ENCODE data around the gene TRAPPC12. TPM values are rescaled to one million over a fixed set of nuclear protein-coding genes. Genes with fewer than 3 reads are reported as not detected.

TRAPPC12 gene
- total RNA-seq, 1 donor from 2014 or later: 101 TPM

- no peaks in the 10 kb centered on the region for H3K27me3 Mint-ChIP-seq (ENCODE audit: insufficient read depth)
- no peak overlapping the region for H3K27ac Mint-ChIP-seq
- H3K4me3 Mint-ChIP-seq: no peak overlapping the region
- no peaks in the 10 kb centered on the region for H3K4me1 Mint-ChIP-seq (ENCODE audit: low read depth)
- DNase-seq (ENCODE audit: low spot score): no peak
- intact Hi-C loops (cut with micrococcal nuclease): no loop called here
- H3K9me3 Mint-ChIP-seq: peaks cover 23% of the 10 kb centered on the region
- peaks cover 39% of the 10 kb centered on the region for H3K36me3 Mint-ChIP-seq (ENCODE audit: low read depth)
These were observed 20.3 kb downstream of the TRAPPC12 start for GRCh38 chr2:3399829-3400228.

DNA sequence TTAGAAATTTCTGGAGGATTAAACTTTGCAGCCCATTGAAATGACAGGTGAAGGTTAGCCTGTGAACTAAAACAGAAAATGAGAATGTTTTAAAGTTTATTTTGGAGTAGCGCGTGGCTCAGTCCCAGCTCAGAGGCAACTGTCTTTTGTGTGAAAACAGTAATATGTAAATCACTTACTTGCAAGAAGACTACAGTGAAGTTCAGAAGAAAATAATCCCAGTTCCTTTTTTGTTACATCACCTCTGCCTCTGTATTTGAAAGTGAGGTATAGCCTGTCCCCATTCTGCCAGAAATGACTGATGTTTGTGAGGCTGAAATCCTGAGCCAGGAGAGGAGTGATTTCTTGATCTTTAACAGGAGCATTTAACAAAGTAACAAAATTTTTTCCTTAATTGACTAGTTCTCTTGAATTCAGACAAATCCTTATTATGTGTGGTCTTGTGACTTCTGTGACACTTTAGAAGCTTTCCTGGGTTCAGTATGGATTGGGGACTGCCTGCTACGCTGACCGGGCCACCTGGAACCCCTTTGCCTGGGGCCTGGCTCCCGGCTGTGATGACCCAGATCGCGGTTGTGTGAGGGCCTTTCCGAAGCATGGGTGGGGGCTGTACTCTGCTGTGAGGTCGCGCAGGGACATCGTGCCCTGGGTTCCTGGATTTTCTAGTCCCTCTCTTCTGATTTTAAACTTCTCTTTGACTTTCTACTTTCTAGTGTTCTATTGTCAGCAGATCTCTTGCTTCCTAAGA lies 24.3 kb downstream of the TRAPPC12 start:
- no peaks in the 10 kb centered on the region for H3K9me3 Mint-ChIP-seq
- no peak for DNase-seq (ENCODE audit: low spot score)
- peaks cover 12% of the 10 kb centered on the region for H3K36me3 Mint-ChIP-seq (ENCODE audit: low read depth)
- H3K27ac Mint-ChIP-seq: no peak overlapping the region
- H3K4me3 Mint-ChIP-seq: no peak overlapping the region
- intact Hi-C loops (cut with micrococcal nuclease): no loop called here
- no peaks in the 10 kb centered on the region for H3K4me1 Mint-ChIP-seq (ENCODE audit: low read depth)
- H3K27me3 Mint-ChIP-seq (ENCODE audit: insufficient read depth): no peaks in the 10 kb centered on the region

GRCh38 chr2:3404349-3404894 lies 24.9 kb downstream of the TRAPPC12 start:
- intact Hi-C loops (cut with micrococcal nuclease): no loop called here
- H3K36me3 Mint-ChIP-seq (ENCODE audit: low read depth): peaks cover 12% of the 10 kb centered on the region

GRCh38 chr2:3405307-3405706 lies 25.8 kb downstream of the TRAPPC12 start:
- Mint-ChIP-seq H3K9me3 (no peaks in the 10 kb centered on the region), H3K36me3 (ENCODE audit: low read depth) (peaks cover 10% of the 10 kb centered on the region), H3K27me3 (ENCODE audit: insufficient read depth) (no peaks in the 10 kb centered on the region), H3K4me1 (ENCODE audit: low read depth) (no peaks in the 10 kb centered on the region), H3K4me3 (no peak overlapping the region), H3K27ac (no peak overlapping the region)
- no peak for DNase-seq (ENCODE audit: low spot score)
- intact Hi-C loops (cut with micrococcal nuclease): no loop called here

More at GRCh38 chr2:3404349-3404894, 24.9 kb downstream of the TRAPPC12 start:
- no peak for DNase-seq (ENCODE audit: low spot score)
- no peak overlapping the region for H3K4me3 Mint-ChIP-seq
- H3K9me3 Mint-ChIP-seq: no peaks in the 10 kb centered on the region
- no peaks in the 10 kb centered on the region for H3K4me1 Mint-ChIP-seq (ENCODE audit: low read depth)
- no peaks in the 10 kb centered on the region for H3K27me3 Mint-ChIP-seq (ENCODE audit: insufficient read depth)
- H3K27ac Mint-ChIP-seq: no peak overlapping the region

DNA sequence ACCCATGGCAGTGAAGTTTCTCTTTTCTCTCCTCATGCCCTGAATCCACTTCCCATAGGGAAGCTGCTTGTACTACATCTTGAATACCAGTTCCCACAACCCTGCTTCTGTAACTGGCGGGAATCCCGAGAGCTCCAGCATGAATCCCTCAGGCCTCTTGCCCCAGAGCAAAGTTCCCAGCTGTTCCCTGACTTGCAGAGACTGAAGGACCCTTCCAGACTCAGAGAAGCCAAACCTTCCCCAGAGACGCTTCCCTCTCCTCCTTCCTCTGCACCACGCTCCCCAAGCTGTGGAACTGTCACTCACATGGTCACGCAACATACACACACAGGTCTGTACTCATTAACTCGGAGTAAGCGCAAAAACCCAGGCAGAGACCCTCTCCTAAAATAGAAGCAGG lies 26.4 kb downstream of the TRAPPC12 start:
- no peak overlapping the region for H3K27ac Mint-ChIP-seq
- DNase-seq (ENCODE audit: low spot score): no peak
- H3K36me3 Mint-ChIP-seq (ENCODE audit: low read depth): peaks cover 12% of the 10 kb centered on the region

DNA sequence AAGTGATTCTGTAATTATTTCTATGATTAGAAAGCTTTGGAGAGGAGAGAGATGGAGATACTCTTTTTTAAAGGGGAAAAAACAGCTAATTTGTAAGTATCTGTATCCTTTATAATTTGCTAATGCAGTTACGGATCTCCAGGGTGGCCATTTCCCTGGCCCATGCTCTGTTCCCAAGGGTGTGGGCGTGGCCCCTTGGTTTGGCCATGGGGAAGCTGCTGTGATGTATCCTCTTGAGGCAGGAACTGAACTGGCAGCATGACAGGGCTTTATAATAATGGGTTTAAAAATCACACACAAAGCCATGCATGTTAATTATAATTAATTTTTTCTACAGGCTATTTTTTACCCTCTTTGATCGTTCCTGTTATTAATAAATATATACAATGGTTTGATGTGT lies 27.0 kb downstream of the TRAPPC12 start:
- no peaks in the 10 kb centered on the region for H3K4me1 Mint-ChIP-seq (ENCODE audit: low read depth)
- no peak overlapping the region for H3K4me3 Mint-ChIP-seq
- H3K36me3 Mint-ChIP-seq (ENCODE audit: low read depth): peaks cover 16% of the 10 kb centered on the region
- DNase-seq (ENCODE audit: low spot score): no peak
- H3K27ac Mint-ChIP-seq: no peak overlapping the region
- no peaks in the 10 kb centered on the region for H3K27me3 Mint-ChIP-seq (ENCODE audit: insufficient read depth)
- intact Hi-C loops (cut with micrococcal nuclease): no loop called here
- no peaks in the 10 kb centered on the region for H3K9me3 Mint-ChIP-seq

More for the DNA sequence above, 26.4 kb downstream of the TRAPPC12 start:
- Mint-ChIP-seq H3K9me3 (no peaks in the 10 kb centered on the region), H3K4me1 (ENCODE audit: low read depth) (no peaks in the 10 kb centered on the region), H3K27me3 (ENCODE audit: insufficient read depth) (no peaks in the 10 kb centered on the region), H3K4me3 (no peak overlapping the region)
- intact Hi-C loops (cut with micrococcal nuclease): no loop called here

GRCh38 chr2:3408781-3409180 lies 29.3 kb downstream of the TRAPPC12 start:
- Mint-ChIP-seq H3K27ac (no peak overlapping the region), H3K4me1 (ENCODE audit: low read depth) (no peaks in the 10 kb centered on the region), H3K9me3 (no peaks in the 10 kb centered on the region), H3K36me3 (ENCODE audit: low read depth) (peaks cover 12% of the 10 kb centered on the region), H3K4me3 (no peak overlapping the region), H3K27me3 (ENCODE audit: insufficient read depth) (no peaks in the 10 kb centered on the region)
- no peak for DNase-seq (ENCODE audit: low spot score)
- intact Hi-C loops (cut with micrococcal nuclease): no loop called here

- H3K4me3 Mint-ChIP-seq: no peak overlapping the region
- H3K27ac Mint-ChIP-seq: no peak overlapping the region
These were observed 30.2 kb downstream of the TRAPPC12 start for GRCh38 chr2:3409627-3410170.

GRCh38 chr2:3411103-3411502 lies 31.6 kb downstream of the TRAPPC12 start:
- no peak for DNase-seq (ENCODE audit: low spot score)
- Mint-ChIP-seq H3K4me3 (no peak overlapping the region), H3K27ac (no peak overlapping the region), H3K27me3 (ENCODE audit: insufficient read depth) (no peaks in the 10 kb centered on the region), H3K9me3 (no peaks in the 10 kb centered on the region), H3K36me3 (ENCODE audit: low read depth) (peaks cover 10% of the 10 kb centered on the region), H3K4me1 (ENCODE audit: low read depth) (no peaks in the 10 kb centered on the region)
- intact Hi-C loops (cut with micrococcal nuclease): no loop called here

More at GRCh38 chr2:3409627-3410170, 30.2 kb downstream of the TRAPPC12 start:
- Mint-ChIP-seq H3K27me3 (ENCODE audit: insufficient read depth) (no peaks in the 10 kb centered on the region), H3K9me3 (no peaks in the 10 kb centered on the region), H3K4me1 (ENCODE audit: low read depth) (no peaks in the 10 kb centered on the region), H3K36me3 (ENCODE audit: low read depth) (peaks cover 9% of the 10 kb centered on the region)
- intact Hi-C loops (cut with micrococcal nuclease): no loop called here
- DNase-seq (ENCODE audit: low spot score): no peak

GRCh38 chr2:3413697-3414096 lies 34.2 kb downstream of the TRAPPC12 start:
- H3K27ac Mint-ChIP-seq: no peak overlapping the region
- no peak for DNase-seq (ENCODE audit: low spot score)
- no peaks in the 10 kb centered on the region for H3K4me1 Mint-ChIP-seq (ENCODE audit: low read depth)
- H3K27me3 Mint-ChIP-seq (ENCODE audit: insufficient read depth): no peaks in the 10 kb centered on the region
- intact Hi-C loops (cut with micrococcal nuclease): no loop called here
- H3K4me3 Mint-ChIP-seq: no peak overlapping the region
- no peaks in the 10 kb centered on the region for H3K9me3 Mint-ChIP-seq
- peaks cover 11% of the 10 kb centered on the region for H3K36me3 Mint-ChIP-seq (ENCODE audit: low read depth)

GRCh38 chr2:3414133-3414860 lies 34.8 kb downstream of the TRAPPC12 start:
- intact Hi-C loops (cut with micrococcal nuclease): no loop called here
- peaks cover 11% of the 10 kb centered on the region for H3K36me3 Mint-ChIP-seq (ENCODE audit: low read depth)

DNA sequence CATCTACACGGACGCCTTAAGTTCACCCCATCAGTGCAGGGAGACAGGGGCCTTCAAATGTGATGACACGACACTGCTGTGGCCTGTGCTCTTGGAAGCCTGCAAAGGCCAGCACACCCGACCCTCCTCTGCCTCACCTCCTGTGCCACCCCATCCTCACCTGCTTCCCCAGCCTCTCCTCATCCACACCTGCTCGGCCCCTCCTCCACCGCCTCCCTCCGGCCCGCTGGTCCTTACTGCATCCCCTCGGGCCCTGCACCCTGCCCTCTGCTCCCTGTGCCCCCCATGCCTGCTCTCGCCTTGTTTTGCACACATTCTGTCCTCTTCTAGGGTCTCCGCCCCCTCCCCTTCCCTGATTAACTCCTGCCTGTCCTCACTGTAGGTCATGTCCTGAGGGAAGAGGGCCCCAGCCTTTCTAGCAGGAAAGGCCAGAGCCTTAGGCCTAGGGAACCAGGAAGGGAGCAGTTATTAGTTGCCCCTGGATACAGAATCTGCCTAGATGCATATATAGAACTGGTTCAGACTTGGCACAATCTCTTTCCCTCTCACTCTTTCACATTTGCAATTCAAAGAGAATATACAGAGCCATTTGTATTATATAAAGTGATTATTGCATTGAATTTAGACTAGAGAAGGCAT lies 39.4 kb downstream of the TRAPPC12 start:
- no peak overlapping the region for H3K27ac Mint-ChIP-seq
- H3K4me3 Mint-ChIP-seq: no peak overlapping the region
- intact Hi-C loops (cut with micrococcal nuclease): no loop called here
- H3K4me1 Mint-ChIP-seq (ENCODE audit: low read depth): no peaks in the 10 kb centered on the region
- H3K36me3 Mint-ChIP-seq (ENCODE audit: low read depth): peaks cover 15% of the 10 kb centered on the region
- no peaks in the 10 kb centered on the region for H3K27me3 Mint-ChIP-seq (ENCODE audit: insufficient read depth)
- no peak for DNase-seq (ENCODE audit: low spot score)
- no peaks in the 10 kb centered on the region for H3K9me3 Mint-ChIP-seq

More at GRCh38 chr2:3414133-3414860, 34.8 kb downstream of the TRAPPC12 start:
- no peaks in the 10 kb centered on the region for H3K4me1 Mint-ChIP-seq (ENCODE audit: low read depth)
- no peaks in the 10 kb centered on the region for H3K9me3 Mint-ChIP-seq
- H3K27ac Mint-ChIP-seq: no peak overlapping the region
- no peak for DNase-seq (ENCODE audit: low spot score)
- H3K4me3 Mint-ChIP-seq: no peak overlapping the region
- no peaks in the 10 kb centered on the region for H3K27me3 Mint-ChIP-seq (ENCODE audit: insufficient read depth)

Data from activated T-helper 1 cell treated with anti-CD3 and anti-CD28 coated beads, Interleukin-12 subunit alpha, Interleukin-12 subunit beta, Interleukin-2, Interleukin-4 antibody, amounts not matched to agents 30 ng/mL and 10 ng/mL and 1 ng/mL, durations not matched to agents 14 hours and 24 hours and 36 hours (primary cell).